ENCODE results near the gene WARS2.

The WARS2 gene

DNA sequence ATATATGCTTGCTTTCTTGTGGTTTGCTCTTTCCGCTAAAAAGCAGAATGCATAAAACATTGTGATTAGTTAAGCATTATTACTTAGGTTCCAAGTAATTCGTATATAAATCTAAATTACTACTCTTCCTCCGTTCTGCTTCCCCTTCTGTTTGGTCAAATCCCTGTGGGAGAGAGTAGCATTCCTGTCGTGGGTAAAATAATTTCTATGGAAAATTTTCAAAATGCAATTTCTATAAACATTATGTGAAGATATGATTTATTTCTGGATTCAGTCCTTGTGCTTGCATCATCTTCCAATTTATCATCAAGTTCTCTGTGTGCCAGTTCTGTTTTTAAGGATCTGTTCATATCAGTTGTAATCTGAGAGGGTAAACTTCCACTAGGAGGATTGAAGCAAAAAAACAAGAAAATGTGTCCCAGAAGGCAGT, 7.2 kb upstream of the WARS2 start:
- Histone ChIP-seq H3K9me3 (ENCODE audit: severe bottlenecking) (no peaks in the 10 kb centered on the region), H3K27ac (ENCODE audit: poor library complexity, severe bottlenecking) (no peak overlapping the region), H3K4me1 (ENCODE audit: insufficient read depth, poor library complexity, severe bottlenecking) (no peaks in the 10 kb centered on the region), H3K4me3 (ENCODE audit: severe bottlenecking) (no peak overlapping the region), H3K27me3 (ENCODE audit: insufficient read depth, poor library complexity, severe bottlenecking) (no peaks in the 10 kb centered on the region), H3K36me3 (ENCODE audit: low read depth) (peaks cover 3% of the 10 kb centered on the region; the same call in 1 of the 2 replicates)
- TF ChIP-seq, protein P1, sequence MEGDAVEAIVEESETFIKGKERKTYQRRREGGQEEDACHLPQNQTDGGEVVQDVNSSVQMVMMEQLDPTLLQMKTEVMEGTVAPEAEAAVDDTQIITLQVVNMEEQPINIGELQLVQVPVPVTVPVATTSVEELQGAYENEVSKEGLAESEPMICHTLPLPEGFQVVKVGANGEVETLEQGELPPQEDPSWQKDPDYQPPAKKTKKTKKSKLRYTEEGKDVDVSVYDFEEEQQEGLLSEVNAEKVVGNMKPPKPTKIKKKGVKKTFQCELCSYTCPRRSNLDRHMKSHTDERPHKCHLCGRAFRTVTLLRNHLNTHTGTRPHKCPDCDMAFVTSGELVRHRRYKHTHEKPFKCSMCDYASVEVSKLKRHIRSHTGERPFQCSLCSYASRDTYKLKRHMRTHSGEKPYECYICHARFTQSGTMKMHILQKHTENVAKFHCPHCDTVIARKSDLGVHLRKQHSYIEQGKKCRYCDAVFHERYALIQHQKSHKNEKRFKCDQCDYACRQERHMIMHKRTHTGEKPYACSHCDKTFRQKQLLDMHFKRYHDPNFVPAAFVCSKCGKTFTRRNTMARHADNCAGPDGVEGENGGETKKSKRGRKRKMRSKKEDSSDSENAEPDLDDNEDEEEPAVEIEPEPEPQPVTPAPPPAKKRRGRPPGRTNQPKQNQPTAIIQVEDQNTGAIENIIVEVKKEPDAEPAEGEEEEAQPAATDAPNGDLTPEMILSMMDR (IDR thresholded peaks at IDR 0.05; ENCODE audit: poor library complexity, severe bottlenecking): no peak
- DNase-seq (ENCODE audit: low spot score): no peak
- ATAC-seq (ENCODE audit: low read depth): no peak

DNA sequence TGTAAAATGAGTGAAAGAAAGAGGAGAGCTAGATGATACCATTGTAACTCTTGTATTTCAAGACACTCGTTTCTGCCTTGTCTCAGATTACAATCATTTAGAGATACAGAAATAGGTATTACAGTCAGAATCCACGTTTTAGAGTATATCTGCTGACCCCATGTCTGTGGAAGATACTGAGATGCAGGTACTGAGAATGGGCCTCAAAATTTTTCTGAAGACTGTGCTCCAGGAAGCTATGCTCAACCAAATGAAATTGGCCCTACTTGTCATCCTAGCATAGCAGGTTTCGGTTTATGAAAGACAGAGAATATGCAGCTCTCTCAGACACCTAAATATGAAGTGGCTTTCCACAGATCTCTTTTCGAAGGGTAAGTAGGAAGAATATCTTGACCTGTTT, 6.0 kb upstream of the WARS2 start:
- 0 out of 2 replicates have a peak, but pooled peaks cover 3% of the 10 kb centered on the region for H3K36me3 ChIP-seq (ENCODE audit: low read depth)
- no peak for ATAC-seq (ENCODE audit: low read depth)

DNA sequence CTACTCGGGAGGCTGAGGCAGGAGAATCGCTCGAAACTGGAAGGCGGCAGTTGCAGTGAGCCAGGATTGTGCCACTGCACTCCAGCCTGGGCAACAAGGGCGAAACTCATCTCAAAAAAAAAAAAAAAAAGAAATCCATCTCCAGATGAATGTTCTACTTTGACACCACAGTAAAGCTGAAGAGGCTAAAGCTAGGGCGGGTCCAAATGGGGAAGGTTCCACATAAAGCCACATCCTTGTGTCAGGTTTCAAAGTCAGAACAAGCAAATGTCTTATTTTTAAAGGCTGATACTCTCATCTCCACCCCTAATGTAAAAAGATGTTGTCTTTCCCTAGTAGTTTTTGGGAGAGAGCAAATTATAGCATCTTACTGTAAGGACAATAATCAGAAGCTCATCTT, 4.4 kb upstream of the WARS2 start:
- ATAC-seq (ENCODE audit: low read depth): no peak
- TF ChIP-seq, protein P1 (IDR thresholded peaks at IDR 0.05; ENCODE audit: poor library complexity, severe bottlenecking): no peak

More for the DNA sequence above, 6.0 kb upstream of the WARS2 start:
- peaks cover 2% of the 10 kb centered on the region for H3K4me1 ChIP-seq (ENCODE audit: insufficient read depth, poor library complexity, severe bottlenecking)
- no peak overlapping the region for H3K27ac ChIP-seq (ENCODE audit: poor library complexity, severe bottlenecking)
- H3K27me3 ChIP-seq (ENCODE audit: insufficient read depth, poor library complexity, severe bottlenecking): no peaks in the 10 kb centered on the region
- H3K4me3 ChIP-seq (ENCODE audit: severe bottlenecking): no peak overlapping the region
- TF ChIP-seq, protein P1 (IDR thresholded peaks at IDR 0.05; ENCODE audit: poor library complexity, severe bottlenecking): no peak
- DNase-seq (ENCODE audit: low spot score): no peak
- H3K9me3 ChIP-seq (ENCODE audit: severe bottlenecking): no peaks in the 10 kb centered on the region

DNA sequence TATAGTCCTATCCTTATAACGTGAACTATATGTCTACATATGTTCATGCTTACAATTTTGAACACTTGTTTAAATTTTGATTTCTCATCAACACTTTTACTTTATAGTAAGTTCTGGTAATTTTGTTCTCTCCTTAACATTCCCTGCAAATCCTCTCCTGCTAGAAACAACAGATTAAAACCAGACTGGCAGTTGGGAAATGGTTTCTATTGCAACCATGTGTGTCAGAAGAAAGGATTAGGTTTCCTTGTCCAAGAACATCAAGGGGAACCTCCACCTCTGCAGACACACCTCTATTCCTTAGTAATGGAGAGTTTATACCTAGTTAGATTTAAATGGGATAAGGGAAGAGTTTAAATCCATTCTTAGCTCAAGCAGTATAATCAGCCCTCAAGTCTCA, 3.3 kb upstream of the WARS2 start:
- Histone ChIP-seq H3K4me1 (ENCODE audit: insufficient read depth, poor library complexity, severe bottlenecking) (peaks cover 15% of the 10 kb centered on the region), H3K27ac (ENCODE audit: poor library complexity, severe bottlenecking) (no peak overlapping the region), H3K36me3 (ENCODE audit: low read depth) (peaks cover 5% of the 10 kb centered on the region; the same call in 1 of the 2 replicates), H3K4me3 (ENCODE audit: severe bottlenecking) (no peak overlapping the region), H3K27me3 (ENCODE audit: insufficient read depth, poor library complexity, severe bottlenecking) (no peaks in the 10 kb centered on the region), H3K9me3 (ENCODE audit: severe bottlenecking) (no peaks in the 10 kb centered on the region)
- TF ChIP-seq, protein P1 (IDR thresholded peaks at IDR 0.05; ENCODE audit: poor library complexity, severe bottlenecking): no peak
- ATAC-seq (ENCODE audit: low read depth) (no peak), DNase-seq (ENCODE audit: low spot score) (no peak)

More for the DNA sequence above, 4.4 kb upstream of the WARS2 start:
- no peak for DNase-seq (ENCODE audit: low spot score)
- no peak overlapping the region for H3K27ac ChIP-seq (ENCODE audit: poor library complexity, severe bottlenecking)
- no peaks in the 10 kb centered on the region for H3K9me3 ChIP-seq (ENCODE audit: severe bottlenecking)
- 0 out of 2 replicates have a peak, but pooled peaks cover 3% of the 10 kb centered on the region for H3K36me3 ChIP-seq (ENCODE audit: low read depth)
- H3K27me3 ChIP-seq (ENCODE audit: insufficient read depth, poor library complexity, severe bottlenecking): no peaks in the 10 kb centered on the region
- peaks cover 8% of the 10 kb centered on the region for H3K4me1 ChIP-seq (ENCODE audit: insufficient read depth, poor library complexity, severe bottlenecking)
- no peak overlapping the region for H3K4me3 ChIP-seq (ENCODE audit: severe bottlenecking)

DNA sequence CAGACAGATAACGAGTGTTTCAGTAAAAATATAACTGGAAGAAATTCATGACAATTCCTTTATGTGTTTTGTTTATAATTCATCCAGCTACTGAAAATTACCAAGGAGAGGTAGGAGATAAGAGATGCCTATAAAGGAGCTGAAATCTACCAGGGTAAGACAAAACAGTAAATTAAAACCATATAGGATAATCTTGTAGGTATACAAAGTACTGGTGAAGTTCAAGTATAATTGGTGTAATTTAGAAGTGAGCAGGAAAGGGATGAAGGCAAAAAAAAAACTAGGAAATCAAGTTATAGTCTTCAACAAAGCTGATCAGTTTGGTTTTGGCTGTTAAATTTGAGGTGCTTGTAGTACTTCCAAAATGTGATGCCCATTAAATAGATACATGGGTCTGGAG, 1.2 kb upstream of the WARS2 start:
- Histone ChIP-seq H3K36me3 (ENCODE audit: low read depth) (peaks cover 8% of the 10 kb centered on the region; the same call in 1 of the 2 replicates), H3K9me3 (ENCODE audit: severe bottlenecking) (no peaks in the 10 kb centered on the region), H3K4me1 (ENCODE audit: insufficient read depth, poor library complexity, severe bottlenecking) (peaks cover 19% of the 10 kb centered on the region), H3K27me3 (ENCODE audit: insufficient read depth, poor library complexity, severe bottlenecking) (no peaks in the 10 kb centered on the region), H3K4me3 (ENCODE audit: severe bottlenecking) (no peak overlapping the region), H3K27ac (ENCODE audit: poor library complexity, severe bottlenecking) (no peak overlapping the region)
- DNase-seq (ENCODE audit: low spot score): no peak
- ATAC-seq (ENCODE audit: low read depth): no peak
- TF ChIP-seq, protein P1 (IDR thresholded peaks at IDR 0.05; ENCODE audit: poor library complexity, severe bottlenecking): no peak

All from RWPE2 (cell line).